Mucosa of rectum (tissue), 2 donors: Measurements from ENCODE around the gene MST1R.
A peak's percentile ranks its signal among the peaks of the same experiment; 100 is the strongest.
"Not testable (repeated sequence)": the region's sequence is repeated elsewhere in the genome, so short reads cannot be mapped to it uniquely, and the experiment has no call there.

Source experiments
- H3K27ac ChIP-seq, 2 donors: one replicate each; pipeline ENCODE4 v1.7.0; 2013; ENCODE audit warnings: inconsistent platforms in 2 of 2, low read depth in 2 of 2, low read length in 2 of 2
- H3K27me3 ChIP-seq, 2 donors: one replicate each; pipeline ENCODE4 v1.7.0; 2013; ENCODE audit warnings: low read length in 2 of 2; ENCODE audit not compliant: control insufficient read depth in 2 of 2, insufficient read depth in 2 of 2
- H3K36me3 ChIP-seq, 2 donors: one replicate each; pipeline ENCODE4 v1.7.0; 2013; ENCODE audit warnings: low read length in 2 of 2; ENCODE audit not compliant: control insufficient read depth in 2 of 2, insufficient read depth in 2 of 2
- H3K4me1 ChIP-seq, 2 donors: one replicate each; pipeline ENCODE4 v1.7.0; 2013; ENCODE audit warnings: low read length in 2 of 2, mild to moderate bottlenecking in 1 of 2; ENCODE audit not compliant: control insufficient read depth in 2 of 2, insufficient read depth in 2 of 2
- H3K4me3 ChIP-seq, 2 donors: one replicate each; pipeline ENCODE4 v1.7.0; 2013; ENCODE audit warnings: low read length in 2 of 2
- H3K9ac ChIP-seq, 2 donors: one replicate each; pipeline ENCODE4 v1.7.0; 2013; ENCODE audit warnings: low read length in 2 of 2, low read depth in 1 of 2, mild to moderate bottlenecking in 1 of 2
- H3K9me3 ChIP-seq, 2 donors: one replicate each; pipeline ENCODE4 v1.7.0; 2013; ENCODE audit warnings: low read length in 2 of 2; ENCODE audit not compliant: control insufficient read depth in 2 of 2
- donor health status: healthy.
- donor health status: Normal muscosa, but diverticular disease.

MST1R gene

DNA sequence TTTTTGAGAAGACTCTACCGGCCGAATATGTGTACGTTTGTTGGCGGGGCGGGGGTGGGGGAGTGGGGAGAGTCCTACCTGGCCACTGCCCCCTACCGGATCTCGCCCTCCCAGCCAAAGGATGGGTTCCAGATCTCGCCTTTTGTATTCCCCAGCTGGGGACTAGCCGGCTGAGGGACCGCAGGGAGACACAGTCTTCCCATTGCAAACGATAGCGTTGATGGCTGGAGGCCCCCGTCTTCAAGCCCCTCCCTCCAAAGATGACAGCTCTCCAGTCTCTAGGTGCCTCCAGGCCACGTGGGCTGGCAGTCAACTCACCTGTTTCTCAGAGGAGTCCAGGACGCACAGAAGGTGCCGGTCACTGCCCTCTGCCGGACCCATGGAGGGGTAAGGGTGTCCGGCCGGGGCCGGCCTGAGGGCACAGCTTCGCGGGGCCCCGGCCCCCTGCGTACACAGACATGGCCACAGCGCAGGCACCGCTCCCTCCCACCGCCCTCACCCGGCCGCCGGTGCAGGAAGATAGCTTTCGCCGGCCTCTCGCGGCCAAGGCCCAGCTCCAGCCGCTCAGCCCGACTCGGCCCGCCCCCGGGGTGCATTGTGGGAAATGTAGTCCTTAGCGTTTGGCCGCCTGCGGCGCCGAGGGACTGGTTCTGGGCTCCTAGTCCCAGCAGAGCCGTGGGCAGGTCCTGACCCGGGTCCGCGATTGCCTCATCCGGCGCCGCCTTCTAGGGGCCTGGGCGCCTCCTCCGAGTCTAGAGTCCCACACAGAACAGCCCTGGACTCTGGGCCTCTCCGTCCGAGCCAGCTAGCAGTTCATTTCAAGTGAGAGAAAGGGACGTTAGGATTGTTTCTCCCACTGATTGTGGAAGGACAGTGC is 25.9 kb upstream of the MST1R start, which contains the start of gene MON1A:
TSS of gene MON1A (minus strand) at position 521 of the 877 bp plus-strand sequence. CDS start 16,465 bp downstream, outside the sequence.
- Histone ChIP-seq H3K9ac (peak within 1 kb of the TSS; percentile 79 to 83), H3K9me3 (no peaks in the 10 kb centered on the region), H3K27me3 (no peaks in the 10 kb centered on the region), H3K27ac (peak within 1 kb of the TSS; percentile 87 to 91), H3K4me1 (peaks cover 7 to 10% of the 10 kb centered on the region in 2 donors), H3K4me3 (peak within 1 kb of the TSS; percentile 80 to 91), H3K36me3 (no peaks in the 10 kb centered on the region)

DNA sequence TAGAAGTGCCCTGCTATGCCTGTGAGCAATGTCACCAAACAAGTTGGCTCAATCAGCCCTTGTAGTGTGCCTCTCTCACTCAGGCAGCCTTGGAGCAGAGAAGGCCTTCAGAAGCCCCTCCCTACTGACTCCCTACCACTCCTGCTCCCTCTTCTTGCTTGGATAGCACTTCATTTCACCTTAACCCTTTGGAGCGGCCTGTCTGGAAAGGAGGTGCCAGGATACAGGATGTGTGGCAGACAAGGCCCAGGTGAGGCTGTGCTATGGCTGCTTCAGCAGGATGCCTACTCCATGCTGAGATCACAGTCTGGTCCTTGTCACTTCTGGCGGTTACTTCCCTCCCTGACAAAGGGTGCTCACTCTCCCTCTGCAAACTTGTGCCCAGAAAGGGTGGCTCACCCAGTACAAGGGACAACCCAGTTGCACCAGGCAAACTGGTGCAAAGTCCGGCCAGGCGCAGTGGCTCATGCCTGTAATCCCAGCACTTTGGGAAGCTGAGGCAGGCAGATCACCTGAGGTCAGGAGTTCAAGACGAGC is 24.9 kb upstream of the MST1R start:
- peak overlapping the region; percentile 1 to 44 for H3K4me3 ChIP-seq
- H3K27me3 ChIP-seq: no peaks in the 10 kb centered on the region
- H3K36me3 ChIP-seq: no peaks in the 10 kb centered on the region
- no peaks in the 10 kb centered on the region for H3K9me3 ChIP-seq
- peaks cover 7 to 10% of the 10 kb centered on the region in 2 donors for H3K4me1 ChIP-seq
- no peak overlapping the region for H3K9ac ChIP-seq
- no peak overlapping the region for H3K27ac ChIP-seq

DNA sequence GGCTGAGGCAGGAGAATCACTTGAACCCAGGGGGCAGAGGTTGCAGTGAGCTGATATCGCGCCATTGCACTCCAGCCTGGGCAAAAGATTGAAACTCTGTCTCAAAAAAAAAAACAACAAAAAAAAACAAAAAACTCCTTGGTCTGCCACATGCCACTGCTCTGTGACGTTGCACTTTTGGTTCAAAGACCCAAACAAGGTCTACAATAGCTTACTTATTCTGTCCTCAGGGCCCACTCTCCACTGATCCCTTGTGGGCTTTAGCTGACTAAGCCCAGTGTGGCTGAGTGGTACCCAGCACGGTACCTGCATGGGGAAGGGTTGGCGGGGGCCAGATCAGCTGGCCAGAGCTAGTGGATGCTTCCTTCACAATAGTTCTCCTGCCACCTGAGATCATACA is 24.1 kb upstream of the MST1R start:
- Histone ChIP-seq H3K4me3 (no peak overlapping the region), H3K9ac (no peak overlapping the region), H3K4me1 (peaks cover 7 to 10% of the 10 kb centered on the region in 2 donors), H3K9me3 (no peaks in the 10 kb centered on the region), H3K27me3 (no peaks in the 10 kb centered on the region), H3K27ac (no peak overlapping the region), H3K36me3 (no peaks in the 10 kb centered on the region)

DNA sequence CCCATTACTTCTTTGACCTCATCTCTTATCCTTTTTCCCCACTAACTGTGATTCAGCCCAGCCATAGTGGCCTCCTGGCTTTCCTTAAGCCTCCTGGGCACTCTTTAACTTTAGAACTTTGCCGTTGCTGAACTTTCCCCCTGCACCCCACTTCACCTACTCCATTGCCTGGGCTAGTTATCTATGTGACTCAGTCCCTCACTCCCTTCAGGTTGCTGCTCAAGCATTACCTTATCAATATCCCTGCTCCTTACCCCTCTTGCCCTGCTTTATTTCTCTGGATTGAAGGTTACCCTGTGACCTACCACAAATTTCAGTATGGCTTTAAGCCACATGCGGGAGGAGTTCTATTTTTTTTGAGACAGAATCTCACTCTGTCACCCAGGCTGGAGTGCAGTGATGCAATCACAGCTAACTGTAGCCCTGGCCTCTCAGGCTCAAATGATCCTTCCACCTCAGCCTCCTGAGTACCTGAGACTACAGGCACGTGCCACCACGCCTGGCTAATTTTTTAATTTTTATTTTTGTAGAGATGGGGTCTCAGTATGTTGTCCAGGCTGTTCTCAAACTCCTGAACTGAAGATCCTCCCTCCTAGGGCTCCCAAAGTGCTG is 22.6 kb upstream of the MST1R start:
- no peaks in the 10 kb centered on the region for H3K9me3 ChIP-seq
- H3K4me3 ChIP-seq: no peak overlapping the region
- H3K27ac ChIP-seq: no peak overlapping the region
- H3K9ac ChIP-seq: no peak overlapping the region
- H3K27me3 ChIP-seq: no peaks in the 10 kb centered on the region
- H3K36me3 ChIP-seq: no peaks in the 10 kb centered on the region
- peaks cover 7 to 10% of the 10 kb centered on the region in 2 donors for H3K4me1 ChIP-seq

DNA sequence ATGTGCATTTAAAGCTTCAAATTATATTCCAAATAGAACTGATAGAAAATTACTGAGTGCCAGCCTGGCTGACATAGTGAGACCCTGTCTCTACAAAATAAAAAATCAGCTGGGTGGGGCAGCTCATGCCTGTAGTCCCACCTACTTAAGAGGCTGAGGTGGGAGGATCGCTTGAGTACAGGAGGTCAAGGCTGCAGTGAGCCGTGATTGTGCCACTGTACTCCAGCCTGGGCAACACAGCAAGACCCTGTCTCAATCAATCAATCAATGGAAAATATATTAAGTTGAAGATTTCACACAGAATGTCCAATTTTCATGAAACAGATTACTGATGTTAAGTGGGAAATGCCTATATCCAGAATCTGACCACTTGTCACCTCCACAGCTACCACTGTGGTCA is 21.8 kb upstream of the MST1R start:
- Histone ChIP-seq H3K27me3 (no peaks in the 10 kb centered on the region), H3K4me1 (peaks cover 7 to 10% of the 10 kb centered on the region in 2 donors), H3K27ac (no peak overlapping the region), H3K9ac (no peak overlapping the region), H3K9me3 (no peaks in the 10 kb centered on the region), H3K4me3 (no peak overlapping the region), H3K36me3 (no peaks in the 10 kb centered on the region)

DNA sequence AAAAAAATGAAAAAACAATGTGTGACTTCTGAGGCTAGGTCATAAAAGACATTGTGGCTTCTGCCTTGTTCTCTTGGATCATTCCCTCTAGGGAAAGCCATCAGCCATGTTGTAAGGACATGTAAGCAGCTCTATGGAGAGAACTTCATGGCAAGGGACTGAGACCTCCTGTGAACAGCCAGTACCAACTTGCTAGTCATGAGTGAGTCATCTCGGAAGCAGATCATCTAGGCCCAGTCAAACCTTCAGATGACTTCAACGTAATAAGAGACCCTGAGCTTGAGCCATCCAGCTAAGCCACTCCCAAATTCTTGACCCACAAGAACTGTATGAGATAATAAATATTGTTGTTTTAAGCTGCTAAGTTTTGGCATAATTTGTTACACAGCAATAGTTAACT is 21.0 kb upstream of the MST1R start:
- H3K27ac ChIP-seq: no peak overlapping the region
- H3K36me3 ChIP-seq: no peaks in the 10 kb centered on the region
- no peak overlapping the region for H3K9ac ChIP-seq
- H3K27me3 ChIP-seq: no peaks in the 10 kb centered on the region
- H3K9me3 ChIP-seq: no peaks in the 10 kb centered on the region
- H3K4me3 ChIP-seq: no peak overlapping the region
- peaks cover 6 to 7% of the 10 kb centered on the region in 2 donors for H3K4me1 ChIP-seq

DNA sequence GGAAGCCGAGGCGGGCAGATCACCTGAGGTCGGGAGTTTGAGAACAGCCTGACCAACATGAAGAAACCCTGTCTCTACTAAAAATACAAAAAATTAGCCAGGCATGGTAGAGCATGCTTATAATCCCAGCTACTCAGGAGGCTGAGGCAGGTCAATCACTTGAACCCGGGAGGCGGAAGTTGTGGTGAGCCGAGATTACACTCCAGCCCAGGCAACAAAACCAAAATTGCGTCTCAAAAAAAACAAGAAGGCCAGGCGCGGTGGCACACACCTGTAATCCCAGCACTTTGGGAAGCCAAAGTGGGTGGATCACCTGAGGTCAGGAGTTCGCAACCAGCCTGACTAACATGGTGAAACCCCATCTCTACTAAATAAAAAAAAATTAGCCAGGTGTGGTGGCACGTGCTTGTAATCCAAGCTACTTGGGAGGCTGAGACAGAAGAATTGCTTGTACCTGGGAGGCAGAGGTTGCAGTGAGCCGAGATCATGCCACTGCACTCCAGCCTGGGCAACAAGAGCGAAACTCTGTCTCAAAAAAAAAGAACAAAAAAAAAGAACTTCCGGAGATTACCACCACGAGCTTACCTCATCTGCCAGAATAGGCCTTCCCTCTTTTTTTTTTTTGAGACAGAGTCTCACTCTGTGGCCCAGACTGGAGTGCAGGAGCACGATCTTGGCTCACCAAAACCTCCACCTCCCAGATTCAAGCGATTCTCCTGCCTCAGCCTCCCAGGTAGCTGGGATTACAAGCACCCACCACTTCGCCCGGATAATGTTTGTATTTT is 14.3 kb upstream of the MST1R start:
- H3K27me3 ChIP-seq, H3K4me1 ChIP-seq, H3K36me3 ChIP-seq, H3K9me3 ChIP-seq, H3K9ac ChIP-seq, H3K27ac ChIP-seq, H3K4me3 ChIP-seq: not testable (repeated sequence)

DNA sequence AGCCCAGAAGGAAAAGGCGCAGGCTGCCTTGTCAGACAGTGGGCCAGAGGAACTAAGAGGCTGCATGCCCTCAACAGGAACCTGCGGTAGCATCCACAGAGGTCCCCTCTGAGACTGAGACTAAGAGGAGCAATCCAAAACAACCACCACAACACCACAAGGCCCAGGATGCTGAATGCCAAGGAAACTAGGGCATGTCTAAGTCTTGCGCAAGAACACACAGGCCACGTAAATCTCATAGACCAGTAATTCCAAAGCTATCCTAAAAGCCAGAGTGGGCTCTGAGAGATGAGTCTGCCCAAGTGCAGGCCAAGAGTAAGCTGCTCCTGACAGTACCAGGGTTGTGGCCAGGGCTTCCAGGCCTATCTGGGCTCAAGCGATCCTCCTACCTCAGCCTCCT is 13.0 kb upstream of the MST1R start:
- Histone ChIP-seq H3K9ac (no peak overlapping the region), H3K27ac (no peak overlapping the region), H3K4me3 (no peak overlapping the region), H3K27me3 (no peaks in the 10 kb centered on the region), H3K36me3 (peaks cover 0 to 7% of the 10 kb centered on the region in 2 donors), H3K9me3 (no peaks in the 10 kb centered on the region), H3K4me1 (peaks cover 0 to 2% of the 10 kb centered on the region in 2 donors)

DNA sequence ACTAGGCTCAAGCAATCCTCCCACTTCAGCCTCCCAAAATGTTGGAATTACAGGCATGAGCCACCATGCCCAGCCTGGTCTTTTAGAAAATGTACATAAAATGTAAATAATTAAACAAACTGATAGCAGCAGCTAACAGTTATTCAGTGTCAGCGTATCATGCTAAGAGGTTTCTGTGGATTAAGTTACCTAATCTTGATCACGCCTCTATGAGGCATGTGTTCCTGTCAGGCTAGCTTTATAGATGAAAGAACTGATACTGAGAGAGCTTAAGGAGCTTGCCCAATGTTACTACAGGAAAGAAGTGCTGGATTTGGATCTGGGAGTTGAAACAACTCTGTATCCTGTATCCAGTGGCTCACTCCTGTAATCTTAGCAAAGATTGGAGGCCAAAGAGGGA is 11.2 kb upstream of the MST1R start:
- no peaks in the 10 kb centered on the region for H3K27me3 ChIP-seq
- no peaks in the 10 kb centered on the region for H3K9me3 ChIP-seq
- H3K9ac ChIP-seq: no peak overlapping the region
- peaks cover 3 to 14% of the 10 kb centered on the region in 2 donors for H3K36me3 ChIP-seq
- peaks cover 0 to 2% of the 10 kb centered on the region in 2 donors for H3K4me1 ChIP-seq
- no peak overlapping the region for H3K4me3 ChIP-seq
- no peak overlapping the region for H3K27ac ChIP-seq
